HG03060 (cell line): ENCODE results near the gene SPATC1L.
"Not testable (repeated sequence)": the region's sequence is repeated elsewhere in the genome, so short reads cannot be mapped to it uniquely, and the experiment has no call there.

Experiments used
- ATAC-seq: cut with Tn5 transposase; IDR thresholded peaks from one replicate; pipeline ENCODE4 v1.9.1; 2021; ENCODE audit warnings: low read depth, moderate number of reproducible peaks; ENCODE audit not compliant: unreplicated experiment

SPATC1L gene

GRCh38 chr21:46183910-46184624 lies at the start of gene SPATC1L:
Gene SPATC1L, minus strand, starts transcription at chr21:46184459. Its CDS starts 1,643 bp downstream, at chr21:46182816.
- ATAC-seq: no peak

- no peak for ATAC-seq
Measured at GRCh38 chr21:46229923-46230260, 45.6 kb upstream of the SPATC1L start.

- no peak for ATAC-seq
Measured at GRCh38 chr21:46229133-46229922, 45.1 kb upstream of the SPATC1L start.

GRCh38 chr21:46228345-46229051 lies 44.2 kb upstream of the SPATC1L start, which contains the start of gene LSS:
Gene LSS, minus strand, starts transcription at chr21:46228774. Its CDS starts 29 bp downstream, at chr21:46228745.
- peak; percentile 51 for ATAC-seq

GRCh38 chr21:46227811-46228344 lies 43.6 kb upstream of the SPATC1L start:
- no peak for ATAC-seq

- ATAC-seq: no peak
Measured at GRCh38 chr21:46226920-46227599, 42.8 kb upstream of the SPATC1L start.

GRCh38 chr21:46226146-46226545 lies 41.9 kb upstream of the SPATC1L start:
- ATAC-seq: no peak

- ATAC-seq: not testable (repeated sequence)
Measured at GRCh38 chr21:46223661-46224060, 39.4 kb upstream of the SPATC1L start.

GRCh38 chr21:46223217-46223616 lies 39.0 kb upstream of the SPATC1L start:
- no peak for ATAC-seq

- no peak for ATAC-seq
Measured at GRCh38 chr21:46222436-46223116, 38.3 kb upstream of the SPATC1L start.

GRCh38 chr21:46221664-46222435 lies 37.6 kb upstream of the SPATC1L start:
- no peak for ATAC-seq

GRCh38 chr21:46220847-46221246 lies 36.6 kb upstream of the SPATC1L start:
- ATAC-seq: no peak

- ATAC-seq: no peak
Measured at GRCh38 chr21:46220275-46220810, 36.1 kb upstream of the SPATC1L start.

GRCh38 chr21:46219591-46220239 lies 35.5 kb upstream of the SPATC1L start:
- no peak for ATAC-seq

GRCh38 chr21:46218906-46219590 lies 34.8 kb upstream of the SPATC1L start:
- no peak for ATAC-seq

- no peak for ATAC-seq
Measured at GRCh38 chr21:46217511-46218196, 33.4 kb upstream of the SPATC1L start.

GRCh38 chr21:46216132-46216747 lies 32.0 kb upstream of the SPATC1L start:
- ATAC-seq: no peak
